B cell (primary cell): ENCODE data around the gene GADL1. TPM values are rescaled to one million over a fixed set of nuclear protein-coding genes. Genes with fewer than 3 reads are reported as not detected.

Experiments
- ATAC-seq: fragments of 200-7000 bp; cut with Tn5 transposase; one replicate; pipeline ENCODE4 v1.10.0; 2021; ENCODE audit warnings: low read depth, mild to moderate bottlenecking, moderate number of reproducible peaks, moderate library complexity
- CTCF ChIA-PET: fragments of 350-600 bp; sonication (Branson Sonifier 250); formaldehyde crosslinking; loops from one replicate; lab custom pipeline; 2021; ENCODE audit warnings: antibody characterized with exemption, inconsistent platforms; lab: Charles Lee
- POLR2A ChIA-PET: fragments of 350-600 bp; sonication (Branson Sonifier 250); formaldehyde crosslinking; loops from one replicate; lab custom pipeline; 2021; ENCODE audit warnings: antibody characterized with exemption; lab: Charles Lee
- DNase-seq: peaks from one replicate; pipeline ENCODE4 v3.0.0; 2013
- H2AFZ ChIP-seq: 2 replicates; pipeline ENCODE4 v1.6.1; 2012; ENCODE audit warnings: mild to moderate bottlenecking, low read depth, low read length; ENCODE audit not compliant: insufficient read depth, poor library complexity, severe bottlenecking
- H3K27ac ChIP-seq, 2 donors: 1 replicate in 1 of 2; 2 replicates in 1 of 2; pipeline ENCODE4 v1.5.1; 2012 to 2013; ENCODE audit warnings: low read length in 2 of 2, mild to moderate bottlenecking in 2 of 2, moderate library complexity in 1 of 2
- H3K27me3 ChIP-seq, 4 experiments: fragments of 200-600 bp in 1 of 4; sonication (generic) in 1 of 4; replicated peaks in 1 of 4; 1 replicate in 2 of 4; 2 replicates in 2 of 4; pipeline versions ENCODE4 v1.6.1 to v1.7.0; 2013 to 2016; ENCODE audit warnings: low read length in 3 of 4, mild to moderate bottlenecking in 2 of 4, mixed read lengths in 1 of 4, moderate library complexity in 1 of 4; ENCODE audit not compliant: insufficient read depth in 4 of 4, control insufficient read depth in 3 of 4; ENCODE audit errors: control extremely low read depth in 1 of 4
- H3K36me3 ChIP-seq, 2 experiments: replicated peaks in 1 of 2; 1 replicate in 1 of 2; 2 replicates in 1 of 2; pipeline versions ENCODE4 v1.6.1 to v1.7.1; 2013; ENCODE audit warnings: low read length in 1 of 2; ENCODE audit not compliant: insufficient read depth in 2 of 2, control insufficient read depth in 1 of 2; ENCODE audit errors: control extremely low read depth in 1 of 2, extremely low read depth in 1 of 2
- H3K4me1 ChIP-seq, 2 donors: fragments of 200-600 bp in 1 of 2; sonication (generic) in 1 of 2; 1 replicate in 1 of 2; 2 replicates in 1 of 2; pipeline versions ENCODE4 v1.5.1 to v1.6.1; 2013 to 2017; ENCODE audit warnings: low read length in 2 of 2; ENCODE audit not compliant: control insufficient read depth in 2 of 2, insufficient read depth in 2 of 2
- H3K4me2 ChIP-seq: replicated peaks from 2 replicates; pipeline ENCODE3; 2012; ENCODE audit warnings: mild to moderate bottlenecking, low read depth, low read length; ENCODE audit not compliant: poor library complexity, severe bottlenecking
- H3K4me3 ChIP-seq, 5 experiments: fragments of 200-600 bp in 1 of 5; sonication (generic) in 1 of 5; 1 replicate in 3 of 5; 2 replicates in 2 of 5; pipeline versions ENCODE4 v1.5.1 to v1.7.0; 2011 to 2016; ENCODE audit warnings: low read length in 4 of 5, mild to moderate bottlenecking in 4 of 5, low read depth in 2 of 5, control low read depth in 1 of 5, moderate library complexity in 1 of 5; ENCODE audit not compliant: insufficient read depth in 1 of 5; ENCODE audit errors: control extremely low read depth in 1 of 5, extremely low read depth in 1 of 5
- H3K79me2 ChIP-seq: fragments of 200-600 bp; sonication (generic); one replicate; pipeline ENCODE4 v1.6.0; 2016; ENCODE audit warnings: low read length; ENCODE audit not compliant: control insufficient read depth, insufficient read depth
- H3K9ac ChIP-seq: fragments of 200-600 bp; sonication (generic); 2 replicates; pipeline ENCODE4 v1.6.1; 2017; ENCODE audit warnings: mild to moderate bottlenecking, low read length, moderate library complexity
- H3K9me3 ChIP-seq, 3 donors: one replicate each; pipeline versions ENCODE4 v1.6.1 to v1.7.1; 2013; ENCODE audit warnings: low read length in 2 of 3; ENCODE audit not compliant: control insufficient read depth in 2 of 3, insufficient read depth in 1 of 3; ENCODE audit errors: control extremely low read depth in 1 of 3
- H4K20me1 ChIP-seq: 2 replicates; pipeline ENCODE4 v1.6.0; 2012; ENCODE audit warnings: mild to moderate bottlenecking, low read length; ENCODE audit not compliant: insufficient read depth, control insufficient read depth, poor library complexity, severe bottlenecking
- H3K27ac Mint-ChIP-seq: one replicate; pipeline ENCODE4 v1.8.0; 2021; ENCODE audit warnings: mixed read lengths
- H3K27me3 Mint-ChIP-seq: one replicate; pipeline ENCODE4 v1.8.0; 2021; ENCODE audit warnings: mixed read lengths
- H3K4me1 Mint-ChIP-seq: one replicate; pipeline ENCODE4 v1.8.0; 2021; ENCODE audit warnings: mixed read lengths
- H3K4me3 Mint-ChIP-seq: one replicate; pipeline ENCODE4 v1.8.0; 2021; ENCODE audit warnings: mixed read lengths
- H3K9me3 Mint-ChIP-seq: one replicate; pipeline ENCODE4 v1.8.0; 2022; ENCODE audit warnings: mixed read lengths; ENCODE audit not compliant: insufficient read depth
- EZH2 ChIP-seq: IDR thresholded peaks from 2 replicates; pipeline ENCODE4 v1.6.1; 2012; ENCODE audit warnings: borderline replicate concordance, low read depth, mild to moderate bottlenecking, moderate library complexity, low read length; ENCODE audit not compliant: insufficient read depth, poor library complexity, severe bottlenecking
- WGBS: methylation state at CpG from one replicate; pipeline ENCODE4 v1.1.5; 2013; ENCODE audit warnings: missing lambda C conversion rate; ENCODE audit not compliant: insufficient coverage; 5-methylcytosine and 5-hydroxymethylcytosine counted together
- intact Hi-C: fragments of 100-400 bp; cut with micrococcal nuclease; formaldehyde crosslinking; loops from one replicate; pipeline ENCODE4 v1.10.0; 2022
- polyA plus RNA-seq: library from polyadenylated mRNA; depleted of rRNA; stranded (reverse); fragments of >200 nt; gene quantifications from 2 replicates; pipeline ENCODE4 v1.2.3, GENCODE V29; 2012
- total RNA-seq, 2 donors: library from RNA; stranded (reverse); fragments of 120-200 nt in 1 of 2; gene quantifications; 1 replicate in 1 of 2; 2 replicates in 1 of 2; pipeline versions ENCODE4 v1.2.3 to v1.2.4, GENCODE V29; 2013 to 2022
- TF ChIP-seq, protein P1 (sequence below): fragments of 200-600 bp; IDR thresholded peaks from one replicate; pipeline ENCODE4 v1.8.0; 2022; ENCODE audit warnings: antibody characterized with exemption, mild to moderate bottlenecking

GADL1 gene
- total and polyA plus RNA-seq, 2 donors (not counting 1 experiment from before 2014, with no cell fraction given): not detected

DNA sequence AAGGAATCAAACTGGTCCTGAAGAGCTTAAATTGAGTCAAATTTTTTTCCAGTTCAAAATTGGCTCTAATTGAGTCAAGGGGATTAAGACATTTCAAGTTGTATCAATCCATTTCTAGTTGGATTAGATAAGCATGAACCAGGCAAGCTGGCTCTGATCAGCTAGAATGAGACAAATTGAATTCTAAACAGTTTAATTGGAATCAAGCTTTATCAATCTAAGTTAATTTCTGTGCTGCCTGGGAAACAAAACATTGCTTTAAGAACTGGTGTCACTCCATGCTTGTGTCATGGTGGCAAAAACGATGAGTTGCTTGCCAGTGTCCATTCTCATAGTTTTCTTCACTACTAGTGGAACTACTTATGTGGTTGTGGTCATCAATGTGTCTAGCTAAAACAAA lies 171.2 kb downstream of the GADL1 start:
- intact Hi-C loops: no loop called here
- Histone ChIP-seq H3K4me3 (no peak overlapping the region), H3K9me3 (peaks cover 0 to 2% (median 0%) of the 10 kb centered on the region in 3 donors), H3K36me3 (no peaks in the 10 kb centered on the region), H3K27me3 (no peaks in the 10 kb centered on the region), H3K79me2 (no peaks in the 10 kb centered on the region), H3K9ac (no peak overlapping the region), H3K27ac (no peak overlapping the region), H3K4me1 (peaks cover 4 to 10% of the 10 kb centered on the region in 2 donors), H4K20me1 (no peaks in the 10 kb centered on the region), H3K4me2 (no peak overlapping the region), H2AFZ (no peak overlapping the region)
- WGBS: no CpG with 5 or more reads among the region's 1 CpG
- H3K4me1 Mint-ChIP-seq: peaks cover 9% of the 10 kb centered on the region
- CTCF ChIA-PET: interaction anchor here (1.1 kb wide), 1 partner anchor 32 kb away, joined by 4 read pairs; no protein-coding TSS in a partner anchor
- POLR2A ChIA-PET: no interaction called here
- H3K4me3 Mint-ChIP-seq: no peak overlapping the region
- H3K27me3 Mint-ChIP-seq: peaks cover 9% of the 10 kb centered on the region
- H3K27ac Mint-ChIP-seq: no peak overlapping the region
- TF ChIP-seq EZH2: no peak
- DNase-seq: no peak
- H3K9me3 Mint-ChIP-seq: no peaks in the 10 kb centered on the region
- ATAC-seq: no peak

DNA sequence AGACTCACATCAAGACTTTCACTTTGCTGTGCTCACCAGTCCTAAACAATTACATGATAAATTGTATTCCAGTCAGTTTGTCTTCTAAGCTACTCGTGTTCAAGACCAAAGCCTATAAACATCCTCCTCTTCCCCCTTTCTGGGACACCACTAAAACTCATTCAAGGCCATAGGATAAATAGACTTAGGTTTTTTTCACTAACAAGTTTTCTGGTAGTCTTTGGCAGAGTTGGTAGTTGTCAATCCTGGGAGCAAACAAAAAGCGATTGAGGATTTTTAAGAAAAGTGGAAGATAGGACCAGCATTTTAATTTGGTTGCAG lies 173.2 kb downstream of the GADL1 start:
- POLR2A ChIA-PET: no interaction called here
- H3K27me3 ChIP-seq: no peaks in the 10 kb centered on the region
- no peak overlapping the region for H3K27ac Mint-ChIP-seq
- H3K4me3 Mint-ChIP-seq: no peak overlapping the region
- ATAC-seq (no peak), DNase-seq (no peak)
- no peak overlapping the region for H2AFZ ChIP-seq
- H3K9me3 Mint-ChIP-seq: no peaks in the 10 kb centered on the region
- no peaks in the 10 kb centered on the region for H3K79me2 ChIP-seq
- TF ChIP-seq, protein P1, sequence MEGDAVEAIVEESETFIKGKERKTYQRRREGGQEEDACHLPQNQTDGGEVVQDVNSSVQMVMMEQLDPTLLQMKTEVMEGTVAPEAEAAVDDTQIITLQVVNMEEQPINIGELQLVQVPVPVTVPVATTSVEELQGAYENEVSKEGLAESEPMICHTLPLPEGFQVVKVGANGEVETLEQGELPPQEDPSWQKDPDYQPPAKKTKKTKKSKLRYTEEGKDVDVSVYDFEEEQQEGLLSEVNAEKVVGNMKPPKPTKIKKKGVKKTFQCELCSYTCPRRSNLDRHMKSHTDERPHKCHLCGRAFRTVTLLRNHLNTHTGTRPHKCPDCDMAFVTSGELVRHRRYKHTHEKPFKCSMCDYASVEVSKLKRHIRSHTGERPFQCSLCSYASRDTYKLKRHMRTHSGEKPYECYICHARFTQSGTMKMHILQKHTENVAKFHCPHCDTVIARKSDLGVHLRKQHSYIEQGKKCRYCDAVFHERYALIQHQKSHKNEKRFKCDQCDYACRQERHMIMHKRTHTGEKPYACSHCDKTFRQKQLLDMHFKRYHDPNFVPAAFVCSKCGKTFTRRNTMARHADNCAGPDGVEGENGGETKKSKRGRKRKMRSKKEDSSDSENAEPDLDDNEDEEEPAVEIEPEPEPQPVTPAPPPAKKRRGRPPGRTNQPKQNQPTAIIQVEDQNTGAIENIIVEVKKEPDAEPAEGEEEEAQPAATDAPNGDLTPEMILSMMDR: no peak
- TF ChIP-seq EZH2: no peak
- peaks cover 9% of the 10 kb centered on the region for H3K27me3 Mint-ChIP-seq
- no peak overlapping the region for H3K27ac ChIP-seq
- no peak overlapping the region for H3K4me3 ChIP-seq
- H3K4me2 ChIP-seq: no peak overlapping the region
- no peak overlapping the region for H3K9ac ChIP-seq
- no peaks in the 10 kb centered on the region for H4K20me1 ChIP-seq
- peaks cover 9% of the 10 kb centered on the region for H3K4me1 Mint-ChIP-seq
- H3K4me1 ChIP-seq: peaks cover 4 to 10% of the 10 kb centered on the region in 2 donors
- peaks cover 0 to 5% (median 0%) of the 10 kb centered on the region in 3 donors for H3K9me3 ChIP-seq
- H3K36me3 ChIP-seq: no peaks in the 10 kb centered on the region
- intact Hi-C loops: no loop called here
- 90% methylated on average over 2 of the region's 2 CpGs for WGBS
- CTCF ChIA-PET: no interaction called here
